ENCODE results near the gene P2RY6. TPM values are rescaled to one million over a fixed set of nuclear protein-coding genes. Genes with fewer than 3 reads are reported as not detected.

P2RY6 gene
- total RNA-seq, 2 experiments from 2014 or later: not detected

DNA sequence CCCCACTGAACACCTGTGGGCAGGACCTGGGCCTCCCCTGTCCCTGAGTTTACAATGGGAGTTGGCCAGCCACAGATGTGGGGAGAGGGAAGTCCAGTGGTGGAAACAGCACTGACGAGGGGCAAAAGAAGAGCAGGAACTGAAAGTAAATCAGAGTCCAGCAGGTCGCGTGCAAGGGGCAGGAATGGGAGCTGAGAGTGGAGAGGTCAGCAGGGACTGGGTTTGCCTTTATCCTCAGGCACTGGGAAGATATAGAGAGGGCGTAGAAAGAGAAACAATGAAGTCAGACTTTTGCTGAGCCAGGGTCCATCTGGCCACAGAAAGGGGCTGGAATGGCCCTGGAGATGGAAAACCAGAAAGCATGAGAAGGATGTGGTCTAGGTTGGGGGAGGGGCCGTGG lies 8.5 kb downstream of the P2RY6 start:
- POLR2A ChIA-PET: no interaction called here
- no peaks in the 10 kb centered on the region for H3K4me1 Mint-ChIP-seq (ENCODE audit: low read depth)
- TF ChIP-seq, protein P1, sequence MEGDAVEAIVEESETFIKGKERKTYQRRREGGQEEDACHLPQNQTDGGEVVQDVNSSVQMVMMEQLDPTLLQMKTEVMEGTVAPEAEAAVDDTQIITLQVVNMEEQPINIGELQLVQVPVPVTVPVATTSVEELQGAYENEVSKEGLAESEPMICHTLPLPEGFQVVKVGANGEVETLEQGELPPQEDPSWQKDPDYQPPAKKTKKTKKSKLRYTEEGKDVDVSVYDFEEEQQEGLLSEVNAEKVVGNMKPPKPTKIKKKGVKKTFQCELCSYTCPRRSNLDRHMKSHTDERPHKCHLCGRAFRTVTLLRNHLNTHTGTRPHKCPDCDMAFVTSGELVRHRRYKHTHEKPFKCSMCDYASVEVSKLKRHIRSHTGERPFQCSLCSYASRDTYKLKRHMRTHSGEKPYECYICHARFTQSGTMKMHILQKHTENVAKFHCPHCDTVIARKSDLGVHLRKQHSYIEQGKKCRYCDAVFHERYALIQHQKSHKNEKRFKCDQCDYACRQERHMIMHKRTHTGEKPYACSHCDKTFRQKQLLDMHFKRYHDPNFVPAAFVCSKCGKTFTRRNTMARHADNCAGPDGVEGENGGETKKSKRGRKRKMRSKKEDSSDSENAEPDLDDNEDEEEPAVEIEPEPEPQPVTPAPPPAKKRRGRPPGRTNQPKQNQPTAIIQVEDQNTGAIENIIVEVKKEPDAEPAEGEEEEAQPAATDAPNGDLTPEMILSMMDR (IDR thresholded peaks at IDR 0.05): no peak
- CTCF ChIA-PET: interaction anchor here (1.6 kb wide), 1 partner anchor 27 kb away, joined by 4 read pairs; no protein-coding TSS in a partner anchor
- H3K36me3 Mint-ChIP-seq (ENCODE audit: low read depth): no peaks in the 10 kb centered on the region
- no peak overlapping the region for H3K4me3 Mint-ChIP-seq
- no peak overlapping the region for H3K27ac Mint-ChIP-seq
- DNase-seq: no peak
- no peaks in the 10 kb centered on the region for H3K27me3 Mint-ChIP-seq
- H3K9me3 Mint-ChIP-seq: no peaks in the 10 kb centered on the region
- intact Hi-C loops (cut with micrococcal nuclease): no loop called here
- no peak for ATAC-seq

DNA sequence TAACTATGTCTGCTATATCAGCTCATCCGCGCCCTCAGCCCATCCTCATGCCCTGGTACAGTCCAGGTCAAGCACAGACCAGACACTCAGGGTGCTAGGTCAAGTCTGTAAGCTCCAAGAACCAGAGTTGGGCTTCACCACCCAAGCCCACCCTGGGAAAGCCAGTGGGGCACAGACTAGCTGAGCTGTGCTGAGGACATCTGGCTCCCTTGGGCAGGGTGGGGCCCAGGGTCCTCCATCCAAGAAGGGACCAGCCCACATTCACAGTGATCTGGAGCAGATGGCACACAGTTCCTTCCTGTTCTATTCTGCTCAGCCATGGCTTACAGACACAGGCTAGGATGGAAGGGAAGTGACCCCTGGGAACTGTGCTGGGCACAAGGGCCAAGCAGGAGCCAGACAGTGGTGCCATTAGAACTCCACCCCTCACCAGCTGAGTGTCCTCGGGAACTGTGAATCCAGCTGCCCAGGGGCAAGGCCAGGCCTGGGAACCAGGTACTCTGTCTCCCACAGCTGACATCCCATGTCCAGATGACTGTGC lies 9.1 kb downstream of the P2RY6 start:
- H3K27ac Mint-ChIP-seq: no peak overlapping the region
- no peaks in the 10 kb centered on the region for H3K4me1 Mint-ChIP-seq (ENCODE audit: low read depth)
- no peak overlapping the region for H3K4me3 Mint-ChIP-seq
- intact Hi-C loops (cut with micrococcal nuclease): no loop called here
- no peaks in the 10 kb centered on the region for H3K9me3 Mint-ChIP-seq
- TF ChIP-seq, protein P1 (IDR thresholded peaks at IDR 0.05): no peak
- CTCF ChIA-PET: interaction anchor here (1.6 kb wide), 1 partner anchor 26 kb away, joined by 4 read pairs; no protein-coding TSS in a partner anchor
- H3K27me3 Mint-ChIP-seq: no peaks in the 10 kb centered on the region
- POLR2A ChIA-PET: no interaction called here
- no peak for DNase-seq
- H3K36me3 Mint-ChIP-seq (ENCODE audit: low read depth): no peaks in the 10 kb centered on the region
- no peak for ATAC-seq

DNA sequence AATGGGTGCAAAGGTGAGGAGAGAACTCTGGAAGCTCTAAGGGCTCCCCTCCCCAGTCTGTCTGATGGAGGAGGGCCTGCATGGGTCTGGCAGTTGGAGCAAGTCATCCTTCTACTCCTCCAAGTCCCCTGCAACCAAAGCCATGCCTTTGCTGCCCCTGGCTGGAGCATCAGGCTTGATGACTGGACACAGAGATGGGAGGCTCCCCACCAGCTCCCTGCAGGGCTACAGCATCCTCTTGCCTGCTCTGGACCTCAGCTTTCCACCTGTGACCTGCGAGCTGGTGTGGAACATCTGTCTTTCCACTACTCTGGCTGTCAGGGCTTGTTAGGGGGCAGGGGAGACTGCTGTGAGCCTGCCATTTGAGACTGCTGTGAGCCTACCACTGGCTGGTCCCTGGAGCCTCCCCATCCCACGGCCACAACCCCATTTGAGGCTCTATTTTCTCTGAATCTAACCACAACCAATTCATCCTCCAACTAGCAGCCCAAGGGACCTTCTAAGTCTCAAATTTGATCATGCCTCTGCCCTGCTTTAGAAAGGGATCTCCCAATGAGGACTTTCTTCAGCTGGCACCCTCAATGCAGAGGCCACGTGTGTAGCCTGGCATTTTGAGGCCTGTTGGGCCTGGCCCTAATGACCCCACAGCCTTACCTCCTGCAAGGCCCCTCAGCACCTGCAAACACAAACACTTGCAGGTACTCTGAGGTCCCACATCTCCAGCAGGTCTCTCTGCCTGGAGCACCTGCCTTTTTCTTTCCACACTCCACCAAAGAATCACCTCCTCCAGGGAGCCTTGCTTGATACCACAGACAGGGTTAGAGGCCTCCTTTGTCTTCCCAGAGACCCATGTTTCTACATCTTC lies 9.9 kb downstream of the P2RY6 start:
- ATAC-seq (no peak), DNase-seq (no peak)
- Mint-ChIP-seq H3K27me3 (no peaks in the 10 kb centered on the region), H3K27ac (no peak overlapping the region), H3K36me3 (ENCODE audit: low read depth) (no peaks in the 10 kb centered on the region), H3K4me1 (ENCODE audit: low read depth) (no peaks in the 10 kb centered on the region), H3K9me3 (no peaks in the 10 kb centered on the region), H3K4me3 (no peak overlapping the region)
- ChIA-PET POLR2A (interaction anchor here (0.6 kb wide), 1 partner anchor 51 kb away, joined by 4 read pairs; no protein-coding TSS in a partner anchor), CTCF (interaction anchor here (1.0 to 2.6 kb wide), 3 partner anchors 13 to 25 kb away, joined by 4 to 13 read pairs (median 5); no protein-coding TSS in a partner anchor)
- TF ChIP-seq, protein P1 (IDR thresholded peaks at IDR 0.05): no peak
- intact Hi-C loops (cut with micrococcal nuclease): no loop called here

DNA sequence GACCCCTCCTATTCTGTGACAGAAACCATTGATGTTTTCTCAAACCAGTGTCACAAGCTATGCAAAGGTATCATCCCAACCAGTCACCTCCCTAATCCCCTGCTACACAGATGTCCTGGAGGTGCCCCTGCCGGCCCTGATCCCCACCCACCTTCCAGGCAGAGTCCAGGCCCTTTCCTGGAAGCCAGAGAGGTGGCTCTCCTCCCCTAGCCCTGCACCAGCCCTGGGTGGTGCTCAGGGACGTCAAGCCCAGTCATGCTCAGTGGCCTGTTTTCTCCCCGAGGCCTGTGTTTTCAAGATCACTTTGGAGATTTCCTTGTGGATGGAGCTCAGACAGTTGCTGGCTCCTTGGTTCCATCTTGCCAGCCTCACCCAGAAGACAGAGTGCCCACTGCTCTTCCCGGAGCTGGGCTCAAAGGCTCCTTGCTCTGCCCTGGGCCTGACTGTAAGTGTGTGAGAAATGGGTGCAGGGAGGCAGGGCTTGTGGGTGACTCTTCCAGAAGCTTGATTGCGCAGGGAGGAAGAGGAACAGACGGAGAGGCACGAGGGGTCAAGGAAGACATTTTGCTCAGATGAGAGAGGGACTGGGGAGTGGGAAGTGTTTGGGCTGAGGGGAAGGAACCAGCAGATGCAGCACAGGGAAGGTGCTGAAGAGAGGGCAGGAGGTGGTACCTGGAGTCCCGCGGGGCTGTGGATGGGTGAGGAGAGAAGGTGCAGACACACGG lies 11.3 kb downstream of the P2RY6 start:
- Mint-ChIP-seq H3K4me1 (ENCODE audit: low read depth) (peaks cover 4% of the 10 kb centered on the region), H3K36me3 (ENCODE audit: low read depth) (no peaks in the 10 kb centered on the region), H3K9me3 (no peaks in the 10 kb centered on the region), H3K4me3 (no peak overlapping the region), H3K27ac (no peak overlapping the region), H3K27me3 (no peaks in the 10 kb centered on the region)
- ChIA-PET POLR2A (interaction anchor here (0.7 kb wide), 1 partner anchor 23 kb away, joined by 4 read pairs; no protein-coding TSS in a partner anchor), CTCF (interaction anchor here (1.0 to 2.6 kb wide), 5 partner anchors 9 to 77 kb away, joined by 3 to 13 read pairs (median 3); no protein-coding TSS in a partner anchor)
- ATAC-seq: no peak
- TF ChIP-seq, protein P1 (IDR thresholded peaks at IDR 0.05): no peak
- intact Hi-C loops (cut with micrococcal nuclease): no loop called here
- DNase-seq: no peak
